ENCODE measurements around the gene CORT. TPM values are rescaled to one million over a fixed set of nuclear protein-coding genes. Genes with fewer than 3 reads are reported as not detected.

CORT gene
- polyA plus RNA-seq, 2 of the 4 experiments (the other 2 are of a cell fraction): 0.10 to 0.30 TPM

DNA sequence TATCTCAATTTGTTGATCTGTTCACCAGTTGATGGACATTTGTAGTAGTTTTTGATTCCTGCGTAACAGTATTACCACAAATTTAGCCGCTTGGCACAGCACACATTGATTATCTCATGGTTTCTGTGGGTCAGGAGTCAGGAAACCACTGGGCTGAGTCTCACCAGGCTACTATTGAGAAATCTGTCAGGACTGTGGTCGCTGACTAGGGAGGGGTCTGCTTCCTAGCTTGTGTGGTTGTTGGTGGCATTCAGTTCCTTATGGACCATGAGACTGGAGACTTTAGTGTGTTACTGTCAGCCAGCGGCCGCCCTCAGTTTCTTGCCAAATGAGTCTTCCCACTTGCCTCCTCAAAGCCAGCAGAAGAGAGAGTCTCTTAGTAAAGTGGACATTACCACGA lies 34.7 kb downstream of the CORT start:
- ATAC-seq (no peak), DNase-seq (ENCODE audit: low read depth in 1 of 2, low spot score in 1 of 2) (no peak), FAIRE-seq (no peak)
- H3K4me3 ChIP-seq: no peak overlapping the region
- peaks cover 3% of the 10 kb centered on the region; the same call in 1 of the 3 replicates for H3K4me1 ChIP-seq
- 95% methylated on average over 6 of the region's 6 CpGs for whole genome bisulfite sequencing (ENCODE audit: missing lambda C conversion rate)
- ChIA-PET CTCF (interaction anchor here (2.8 kb wide), 1 partner anchor 10 kb away, joined by 19 read pairs; no protein-coding TSS in a partner anchor), POLR2A (no interaction called here)
- no peaks in the 10 kb centered on the region for H3K9me3 ChIP-seq
- no peak overlapping the region for H3K27ac ChIP-seq
- TF ChIP-seq, protein P1, sequence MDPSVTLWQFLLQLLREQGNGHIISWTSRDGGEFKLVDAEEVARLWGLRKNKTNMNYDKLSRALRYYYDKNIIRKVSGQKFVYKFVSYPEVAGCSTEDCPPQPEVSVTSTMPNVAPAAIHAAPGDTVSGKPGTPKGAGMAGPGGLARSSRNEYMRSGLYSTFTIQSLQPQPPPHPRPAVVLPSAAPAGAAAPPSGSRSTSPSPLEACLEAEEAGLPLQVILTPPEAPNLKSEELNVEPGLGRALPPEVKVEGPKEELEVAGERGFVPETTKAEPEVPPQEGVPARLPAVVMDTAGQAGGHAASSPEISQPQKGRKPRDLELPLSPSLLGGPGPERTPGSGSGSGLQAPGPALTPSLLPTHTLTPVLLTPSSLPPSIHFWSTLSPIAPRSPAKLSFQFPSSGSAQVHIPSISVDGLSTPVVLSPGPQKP (IDR thresholded peaks at IDR 0.05; ENCODE audit: low read depth, low read length): no peak
- TF ChIP-seq, protein P2, sequence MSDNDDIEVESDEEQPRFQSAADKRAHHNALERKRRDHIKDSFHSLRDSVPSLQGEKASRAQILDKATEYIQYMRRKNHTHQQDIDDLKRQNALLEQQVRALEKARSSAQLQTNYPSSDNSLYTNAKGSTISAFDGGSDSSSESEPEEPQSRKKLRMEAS (IDR thresholded peaks at IDR 0.05): no peak
- TF ChIP-seq, protein P3, sequence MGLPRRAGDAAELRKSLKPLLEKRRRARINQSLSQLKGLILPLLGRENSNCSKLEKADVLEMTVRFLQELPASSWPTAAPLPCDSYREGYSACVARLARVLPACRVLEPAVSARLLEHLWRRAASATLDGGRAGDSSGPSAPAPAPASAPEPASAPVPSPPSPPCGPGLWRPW (IDR thresholded peaks at IDR 0.05): no peak
- H3K4me2 ChIP-seq: no peak overlapping the region

DNA sequence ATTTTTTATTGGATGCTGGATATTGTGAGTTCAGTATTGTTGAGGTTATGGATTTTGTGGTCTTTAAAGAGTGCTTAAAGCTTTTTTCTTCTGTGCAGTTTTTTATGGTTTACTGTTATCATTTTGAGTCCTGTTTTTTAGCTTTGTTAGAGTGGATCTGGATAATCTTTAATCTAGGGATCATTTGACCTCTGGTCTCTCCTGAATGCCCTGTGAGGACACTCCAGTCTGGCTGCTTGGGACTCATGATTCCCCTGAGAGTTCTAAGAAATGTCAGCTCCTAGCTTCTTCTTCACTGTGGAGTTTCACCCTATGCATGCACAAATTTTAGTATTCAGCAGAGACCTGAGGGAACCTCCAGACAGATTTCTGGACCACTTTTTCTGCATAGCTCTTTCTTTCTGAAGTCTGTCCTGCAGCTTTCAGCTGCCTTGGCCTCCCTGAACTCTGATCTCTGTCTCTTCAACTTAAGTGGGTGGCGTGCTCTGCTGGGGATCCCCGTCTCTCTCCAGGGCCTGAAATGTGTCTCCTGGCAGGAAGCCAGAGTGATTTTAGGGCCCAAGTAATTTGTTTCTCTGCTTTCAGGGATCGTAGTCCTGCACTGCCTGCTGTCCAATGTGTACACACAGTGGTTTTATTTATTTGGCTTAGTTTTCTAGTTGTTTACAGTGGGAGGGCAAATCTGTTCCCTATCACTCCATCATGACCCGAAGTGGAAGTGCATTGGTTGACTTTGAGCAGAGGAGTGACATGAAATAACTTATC lies 39.6 kb downstream of the CORT start:
- no peak for FAIRE-seq
- CTCF ChIA-PET: interaction anchor here (0.6 to 1.0 kb wide), 3 partner anchors 21 to 378 kb away, joined by 3 to 4 read pairs (median 3); no protein-coding TSS in a partner anchor

DNA sequence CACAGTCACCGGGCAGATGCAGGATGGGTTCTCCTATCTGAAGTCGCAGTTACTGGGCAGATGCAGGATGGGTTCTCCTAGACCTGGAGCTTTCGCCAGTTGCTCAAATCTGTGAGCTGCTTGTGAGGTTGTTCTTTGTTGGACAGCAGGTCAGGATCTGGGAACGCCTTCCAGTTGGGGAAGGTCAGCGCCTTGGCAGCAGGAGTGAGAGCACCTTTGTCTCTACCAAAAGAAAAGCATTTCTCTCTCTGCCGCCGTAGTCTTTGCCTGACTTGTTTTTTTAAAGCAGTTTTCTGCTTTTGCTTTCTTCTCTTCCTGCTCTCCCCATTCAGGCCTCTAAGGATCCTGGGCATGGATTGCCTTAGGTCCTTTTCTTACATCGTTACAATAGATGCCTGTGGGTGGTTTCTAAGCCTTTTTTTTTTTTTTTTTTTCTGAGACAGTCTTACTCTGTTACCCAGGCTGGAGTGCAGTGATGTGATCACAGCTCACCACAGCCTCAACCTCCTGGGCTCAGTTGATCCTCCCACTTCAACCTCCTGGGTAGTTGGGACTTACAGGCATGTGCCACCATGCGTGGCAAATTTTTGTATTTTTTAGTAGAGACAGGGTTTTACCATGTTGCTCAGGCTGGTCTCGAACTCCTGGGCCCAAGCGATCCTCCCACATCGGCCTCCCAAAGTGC lies 40.6 kb downstream of the CORT start:
- no peak overlapping the region for H3K27ac ChIP-seq
- DNase-seq (ENCODE audit: low read depth in 1 of 2, low spot score in 1 of 2) (no peak), ATAC-seq (no peak), FAIRE-seq (no peak)
- H3K4me1 ChIP-seq: peaks cover 8% of the 10 kb centered on the region; the same call in 2 of the 3 replicates
- TF ChIP-seq TP53 (CRISPR knock-in tag; IDR thresholded peaks at IDR 0.05): no peak
- TF ChIP-seq CHD2 (IDR thresholded peaks at IDR 0.05; ENCODE audit: low read length, partially characterized antibody): no peak
- TF ChIP-seq, protein P3 (IDR thresholded peaks at IDR 0.05): no peak
- TF ChIP-seq HOXB5 (CRISPR knock-in tag; IDR thresholded peaks at IDR 0.05): no peak
- no peak for TF ChIP-seq RAD21 (conservative IDR thresholded peaks at IDR 0.05 in 1 of 2, IDR thresholded peaks at IDR 0.05 in 1 of 2)
- TF ChIP-seq ZC3H11A (IDR thresholded peaks at IDR 0.05): no peak
- TF ChIP-seq HOXB13 (CRISPR knock-in tag; IDR thresholded peaks at IDR 0.05; ENCODE audit: low read depth): no peak
- no peak for TF ChIP-seq EHMT2 (IDR thresholded peaks at IDR 0.05; ENCODE audit: low read depth)
- TF ChIP-seq GATA3 (IDR thresholded peaks at IDR 0.05; ENCODE audit: borderline replicate concordance): no peak
- TF ChIP-seq KDM5A (IDR thresholded peaks at IDR 0.05): no peak
- TF ChIP-seq ZNF302 (CRISPR knock-in tag; IDR thresholded peaks at IDR 0.05): no peak
- TF ChIP-seq ESRRA (IDR thresholded peaks at IDR 0.05; ENCODE audit: borderline replicate concordance, low read length): no peak
- TF ChIP-seq PHF8 (IDR thresholded peaks at IDR 0.05; ENCODE audit: borderline replicate concordance, low read depth): no peak
- no peak for TF ChIP-seq ZFP36 (IDR thresholded peaks at IDR 0.05; ENCODE audit: borderline replicate concordance, partially characterized antibody)
- no peak for TF ChIP-seq RFX5 (IDR thresholded peaks at IDR 0.05)
- TF ChIP-seq KDM1A (IDR thresholded peaks at IDR 0.05; ENCODE audit: low read depth): no peak
- no peak for TF ChIP-seq HEYL (CRISPR knock-in tag; IDR thresholded peaks at IDR 0.05)
- TF ChIP-seq, protein P4, sequence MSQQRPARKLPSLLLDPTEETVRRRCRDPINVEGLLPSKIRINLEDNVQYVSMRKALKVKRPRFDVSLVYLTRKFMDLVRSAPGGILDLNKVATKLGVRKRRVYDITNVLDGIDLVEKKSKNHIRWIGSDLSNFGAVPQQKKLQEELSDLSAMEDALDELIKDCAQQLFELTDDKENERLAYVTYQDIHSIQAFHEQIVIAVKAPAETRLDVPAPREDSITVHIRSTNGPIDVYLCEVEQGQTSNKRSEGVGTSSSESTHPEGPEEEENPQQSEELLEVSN (IDR thresholded peaks at IDR 0.05; ENCODE audit: borderline replicate concordance, low read depth): no peak
- no peak for TF ChIP-seq CBX2 (IDR thresholded peaks at IDR 0.05; ENCODE audit: borderline replicate concordance, low read depth)
- TF ChIP-seq HDAC2 (IDR thresholded peaks at IDR 0.05): no peak
- no peak overlapping the region for H3K4me3 ChIP-seq
- no peaks in the 10 kb centered on the region for H3K9me3 ChIP-seq
- ChIA-PET POLR2A (interaction anchor here (0.7 kb wide), 1 partner anchor 105 kb away, joined by 4 read pairs; no protein-coding TSS in a partner anchor), CTCF (interaction anchor here (1.0 to 5.7 kb wide), 3 partner anchors 15 to 377 kb away, joined by 3 to 70 read pairs (median 59); partner anchors contain the start of gene CENPS)
- 95% methylated on average over 12 of the region's 12 CpGs for WGBS (ENCODE audit: missing lambda C conversion rate)
- no peak overlapping the region for H3K4me2 ChIP-seq

More for the DNA sequence above, 39.6 kb downstream of the CORT start:
- Histone ChIP-seq H3K4me2 (no peak overlapping the region), H3K9me3 (no peaks in the 10 kb centered on the region), H3K4me3 (no peak overlapping the region), H3K27ac (no peak overlapping the region), H3K4me1 (peaks cover 5% of the 10 kb centered on the region; the same call in 1 of the 3 replicates)
- DNase-seq (ENCODE audit: low read depth in 1 of 2, low spot score in 1 of 2) (no peak), ATAC-seq (no peak)
- TF ChIP-seq, protein P4 (IDR thresholded peaks at IDR 0.05; ENCODE audit: borderline replicate concordance, low read depth): no peak
- TF ChIP-seq RAD21 (conservative IDR thresholded peaks at IDR 0.05 in 1 of 2, IDR thresholded peaks at IDR 0.05 in 1 of 2) (no peak), POLR2AphosphoS2 (conservative IDR thresholded peaks at IDR 0.05; ENCODE audit: low read length) (no peak)
- 37% methylated on average over 3 of the region's 4 CpGs for WGBS (ENCODE audit: missing lambda C conversion rate)
- POLR2A ChIA-PET: no interaction called here

Data from A549 (cell line).